ENCODE data around the gene STRIP1. TPM values are rescaled to one million over a fixed set of nuclear protein-coding genes. Genes with fewer than 3 reads are reported as not detected.

STRIP1 gene
- total RNA-seq, 2 donors from 2014 or later = 64.9 to 66.1 TPM

DNA sequence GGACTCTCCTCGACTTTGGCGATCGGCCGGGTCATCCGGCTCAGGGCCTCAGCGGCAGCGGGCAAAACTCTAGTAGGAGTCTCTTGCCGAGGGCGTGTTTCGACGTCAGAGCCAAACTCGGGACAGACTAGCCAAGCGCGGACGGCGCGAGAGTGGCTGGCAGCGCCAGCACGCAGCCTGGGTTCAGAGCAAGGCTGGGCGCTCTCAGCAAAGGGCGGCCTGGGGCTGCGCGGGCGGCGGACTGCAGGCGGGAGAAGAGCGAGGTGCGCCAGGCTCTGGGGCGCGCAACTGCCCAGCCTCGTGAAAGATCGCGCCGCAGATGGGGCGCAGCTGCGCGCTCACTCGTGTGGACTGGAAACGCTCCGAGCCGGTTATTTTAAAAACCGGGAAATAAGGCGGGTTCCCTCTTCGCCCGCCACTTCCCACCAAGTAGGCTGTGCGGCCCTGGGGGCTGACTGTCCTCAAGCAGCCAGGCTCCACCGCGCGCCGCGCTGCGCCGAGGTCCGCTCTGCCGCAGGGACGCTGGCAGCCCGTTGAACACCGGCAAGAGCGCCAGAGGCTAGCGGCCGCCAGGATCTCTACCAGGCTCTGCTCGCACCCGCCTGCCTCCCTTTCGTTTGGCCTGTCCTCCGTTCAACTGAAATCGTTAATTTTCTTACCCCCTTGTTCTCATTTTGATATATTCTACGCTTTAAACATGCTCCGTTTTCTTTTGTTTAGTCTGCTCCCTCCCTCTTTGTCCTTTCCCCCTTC, 33.6 kb downstream of the STRIP1 start:
- Histone ChIP-seq H3K9ac (ENCODE audit: extremely low read depth, low read length, poor library complexity, severe bottlenecking) (no peak overlapping the region), H3K27ac (ENCODE audit: low read depth, low read length) (no peak overlapping the region), H3K4me3 (ENCODE audit: low read length) (peak overlapping the region; percentile 45), H3K9me3 (ENCODE audit: control insufficient read depth, low read length) (no peaks in the 10 kb centered on the region), H3K27me3 (ENCODE audit: control insufficient read depth, insufficient read depth, low read length, poor library complexity, severe bottlenecking) (peaks cover 80% of the 10 kb centered on the region), H3K4me1 (ENCODE audit: control insufficient read depth, insufficient read depth, low read length) (no peaks in the 10 kb centered on the region), H3K36me3 (ENCODE audit: control insufficient read depth, insufficient read depth, low read length) (no peaks in the 10 kb centered on the region)
- Mint-ChIP-seq H3K9me3 (no peaks in the 10 kb centered on the region), H3K4me1 (peaks cover 9% of the 10 kb centered on the region), H3K27ac (no peak overlapping the region), H3K27me3 (ENCODE audit: insufficient read depth) (peaks cover 90% of the 10 kb centered on the region), H3K36me3 (ENCODE audit: low read depth) (no peaks in the 10 kb centered on the region), H3K4me3 (peak overlapping the region; percentile 47)
- 4% methylated on average over 33 to 68 of the region's 68 CpGs for WGBS, 2 experiments (ENCODE audit: insufficient coverage in 1 of 2, insufficient read length in 1 of 2)
- peak; percentile 84 for DNase-seq
- TF ChIP-seq, protein P1, sequence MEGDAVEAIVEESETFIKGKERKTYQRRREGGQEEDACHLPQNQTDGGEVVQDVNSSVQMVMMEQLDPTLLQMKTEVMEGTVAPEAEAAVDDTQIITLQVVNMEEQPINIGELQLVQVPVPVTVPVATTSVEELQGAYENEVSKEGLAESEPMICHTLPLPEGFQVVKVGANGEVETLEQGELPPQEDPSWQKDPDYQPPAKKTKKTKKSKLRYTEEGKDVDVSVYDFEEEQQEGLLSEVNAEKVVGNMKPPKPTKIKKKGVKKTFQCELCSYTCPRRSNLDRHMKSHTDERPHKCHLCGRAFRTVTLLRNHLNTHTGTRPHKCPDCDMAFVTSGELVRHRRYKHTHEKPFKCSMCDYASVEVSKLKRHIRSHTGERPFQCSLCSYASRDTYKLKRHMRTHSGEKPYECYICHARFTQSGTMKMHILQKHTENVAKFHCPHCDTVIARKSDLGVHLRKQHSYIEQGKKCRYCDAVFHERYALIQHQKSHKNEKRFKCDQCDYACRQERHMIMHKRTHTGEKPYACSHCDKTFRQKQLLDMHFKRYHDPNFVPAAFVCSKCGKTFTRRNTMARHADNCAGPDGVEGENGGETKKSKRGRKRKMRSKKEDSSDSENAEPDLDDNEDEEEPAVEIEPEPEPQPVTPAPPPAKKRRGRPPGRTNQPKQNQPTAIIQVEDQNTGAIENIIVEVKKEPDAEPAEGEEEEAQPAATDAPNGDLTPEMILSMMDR (conservative IDR thresholded peaks at IDR 0.05) = no peak

DNA sequence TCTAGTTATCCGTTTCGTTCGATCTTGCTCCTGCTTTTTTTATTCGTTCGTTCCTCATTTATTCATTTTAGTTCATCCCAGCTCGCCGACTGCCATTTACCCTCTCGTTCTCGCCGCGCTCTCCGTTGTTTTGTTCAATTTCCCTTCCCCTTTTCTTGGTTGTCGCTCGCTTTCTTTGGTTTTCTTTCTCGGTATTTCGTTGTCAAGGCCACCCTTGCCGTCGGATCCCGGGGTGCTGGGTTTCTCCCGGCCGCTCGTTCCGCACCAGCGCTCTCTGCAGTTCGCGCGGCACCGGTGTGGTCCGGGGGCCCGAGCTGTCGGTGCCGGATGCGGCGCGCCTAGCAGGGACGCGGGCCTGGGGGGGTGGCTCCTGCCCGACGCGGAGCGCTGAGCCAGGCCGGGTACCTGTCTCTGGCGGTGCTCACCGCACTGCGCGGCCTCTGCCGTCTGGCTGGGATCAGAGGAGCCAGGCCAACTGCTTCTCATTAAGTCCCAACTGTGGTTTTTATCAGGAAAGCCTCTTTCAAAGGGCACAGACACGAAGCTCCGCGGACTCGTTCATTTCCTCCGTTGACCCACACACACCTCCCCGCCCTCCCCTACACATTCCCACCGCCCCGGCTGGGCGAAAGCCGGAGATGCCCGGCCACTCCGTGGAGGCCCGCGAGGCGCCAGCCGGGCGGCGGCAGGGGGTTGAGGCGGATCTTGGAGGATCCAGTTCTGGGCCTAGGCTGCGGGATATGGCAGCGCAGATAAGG, 34.4 kb downstream of the STRIP1 start:
- Mint-ChIP-seq H3K4me3 (peak overlapping the region; percentile 47), H3K27me3 (ENCODE audit: insufficient read depth) (peaks cover 93% of the 10 kb centered on the region), H3K36me3 (ENCODE audit: low read depth) (no peaks in the 10 kb centered on the region), H3K9me3 (no peaks in the 10 kb centered on the region), H3K4me1 (peaks cover 9% of the 10 kb centered on the region), H3K27ac (no peak overlapping the region)
- Histone ChIP-seq H3K27me3 (ENCODE audit: control insufficient read depth, insufficient read depth, low read length, poor library complexity, severe bottlenecking) (peaks cover 87% of the 10 kb centered on the region), H3K4me1 (ENCODE audit: control insufficient read depth, insufficient read depth, low read length) (no peaks in the 10 kb centered on the region), H3K9ac (ENCODE audit: extremely low read depth, low read length, poor library complexity, severe bottlenecking) (no peak overlapping the region), H3K9me3 (ENCODE audit: control insufficient read depth, low read length) (no peaks in the 10 kb centered on the region), H3K4me3 (ENCODE audit: low read length) (peak overlapping the region; percentile 45), H3K27ac (ENCODE audit: low read depth, low read length) (no peak overlapping the region), H3K36me3 (ENCODE audit: control insufficient read depth, insufficient read depth, low read length) (no peaks in the 10 kb centered on the region)
- TF ChIP-seq, protein P1 (conservative IDR thresholded peaks at IDR 0.05) = no peak
- 2 to 4% methylated on average over 40 to 68 of the region's 68 CpGs for WGBS, 2 experiments (ENCODE audit: insufficient coverage in 1 of 2, insufficient read length in 1 of 2)
- DNase-seq = peak; percentile 75

DNA sequence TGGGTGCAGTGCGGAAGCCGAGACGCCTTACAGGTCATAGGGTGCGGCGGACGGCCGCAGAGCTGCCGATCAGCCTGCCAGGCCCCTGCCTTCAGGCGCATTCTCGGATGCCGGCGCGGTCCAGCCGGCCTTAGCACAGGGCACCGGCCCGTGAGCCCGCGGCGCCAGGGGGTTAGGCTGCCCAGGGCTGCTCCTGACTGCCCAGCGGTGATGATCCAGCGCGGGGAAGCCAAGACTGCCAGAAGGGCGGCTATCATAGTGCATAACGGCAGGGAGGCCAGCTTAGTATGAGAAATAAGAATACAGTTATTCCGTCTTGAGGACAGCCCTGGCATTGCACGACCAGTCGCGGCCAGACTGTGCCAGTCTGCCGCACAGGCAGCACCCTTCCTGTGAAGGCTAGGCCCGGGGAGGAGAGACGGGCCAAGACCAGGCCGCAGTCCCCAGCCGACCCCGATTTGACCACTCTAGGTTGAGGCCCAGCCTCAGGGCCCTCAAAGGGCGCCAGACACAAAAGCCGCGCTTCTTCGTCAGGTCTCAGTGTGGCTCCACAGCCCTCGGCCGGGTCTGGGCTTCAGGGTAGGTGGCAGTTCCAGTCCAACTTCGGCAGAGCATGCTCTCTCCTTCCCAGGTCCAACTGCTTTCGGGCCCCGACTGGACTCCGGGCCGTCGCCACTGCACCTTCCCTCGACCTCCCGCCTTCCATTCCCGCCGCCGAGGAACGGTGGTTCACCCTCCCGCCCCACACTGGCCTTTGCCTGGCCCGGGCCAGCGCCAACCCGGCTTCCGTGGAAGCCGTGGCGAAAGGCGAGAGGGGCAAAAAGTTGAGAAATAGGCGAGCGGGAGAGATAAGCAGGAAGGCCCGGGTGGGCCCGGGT, 35.2 kb downstream of the STRIP1 start:
- Histone ChIP-seq H3K9me3 (ENCODE audit: control insufficient read depth, low read length) (no peaks in the 10 kb centered on the region), H3K27me3 (ENCODE audit: control insufficient read depth, insufficient read depth, low read length, poor library complexity, severe bottlenecking) (peaks cover 96% of the 10 kb centered on the region), H3K9ac (ENCODE audit: extremely low read depth, low read length, poor library complexity, severe bottlenecking) (no peak overlapping the region), H3K4me3 (ENCODE audit: low read length) (no peak overlapping the region), H3K27ac (ENCODE audit: low read depth, low read length) (no peak overlapping the region), H3K36me3 (ENCODE audit: control insufficient read depth, insufficient read depth, low read length) (no peaks in the 10 kb centered on the region), H3K4me1 (ENCODE audit: control insufficient read depth, insufficient read depth, low read length) (no peaks in the 10 kb centered on the region)
- Mint-ChIP-seq H3K27me3 (ENCODE audit: insufficient read depth) (peaks cover 95% of the 10 kb centered on the region), H3K9me3 (no peaks in the 10 kb centered on the region), H3K36me3 (ENCODE audit: low read depth) (no peaks in the 10 kb centered on the region), H3K4me3 (peak overlapping the region; percentile 47), H3K4me1 (peaks cover 9% of the 10 kb centered on the region), H3K27ac (no peak overlapping the region)
- peak; percentile 80 for DNase-seq
- 12 to 13% methylated on average over 22 to 64 of the region's 64 CpGs for WGBS, 2 experiments (ENCODE audit: insufficient coverage in 1 of 2, insufficient read length in 1 of 2)
- TF ChIP-seq, protein P1 (conservative IDR thresholded peaks at IDR 0.05) = no peak

Data from endodermal cell (in vitro differentiated cells).